H1 (cell line): ENCODE results near the gene CA9.

Source experiments
- CBX5 ChIP-seq: fragments of 300-800, 300-1000 bp; sonication (generic); IDR thresholded peaks from 2 replicates; pipeline ENCODE4 v1.7.1; 2016; ENCODE audit warnings: antibody characterized with exemption, low read length, low read depth
- CREB1 ChIP-seq: IDR thresholded peaks from 2 replicates; pipeline ENCODE4 v1.6.1; 2012; ENCODE audit warnings: inconsistent platforms
- EP300 ChIP-seq, 2 experiments: IDR thresholded peaks; 1 replicate in 1 of 2; 2 replicates in 1 of 2; pipeline ENCODE4 v1.6.1; 2011 to 2012; ENCODE audit warnings: low read depth in 2 of 2, low read length in 2 of 2, mild to moderate bottlenecking in 2 of 2, borderline replicate concordance in 1 of 2, inconsistent platforms in 1 of 2, moderate library complexity in 1 of 2
- EZH2 ChIP-seq: fragments of 200-600 bp; sonication (generic); IDR thresholded peaks from 2 replicates; pipeline ENCODE4 v1.7.1; 2012; ENCODE audit warnings: low read depth, mild to moderate bottlenecking, moderate library complexity, low read length, inconsistent platforms; ENCODE audit not compliant: severe bottlenecking
- GABPA ChIP-seq: IDR thresholded peaks from 2 replicates; pipeline ENCODE4 v1.6.1; 2011; ENCODE audit warnings: mild to moderate bottlenecking, low read length, moderate library complexity, borderline replicate concordance; ENCODE audit not compliant: insufficient read depth
- JUND ChIP-seq: IDR thresholded peaks from 2 replicates; pipeline ENCODE4 v1.6.1; 2011; ENCODE audit warnings: mild to moderate bottlenecking, improper control_type of control experiment, low read length
- POLR2A ChIP-seq, 2 experiments: IDR thresholded peaks; 1 replicate in 1 of 2; 2 replicates in 1 of 2; pipeline ENCODE4 v1.6.1; 2011; ENCODE audit warnings: low read depth in 2 of 2, low read length in 2 of 2, mild to moderate bottlenecking in 2 of 2; ENCODE audit errors: control extremely low read depth in 1 of 2
- POLR2AphosphoS5 ChIP-seq: IDR thresholded peaks from 2 replicates; pipeline ENCODE4 v1.6.1; 2011; ENCODE audit warnings: low read depth, low read length
- TF ChIP-seq, protein P1 (sequence below), 3 experiments: IDR thresholded peaks; 1 replicate in 2 of 3; 2 replicates in 1 of 3; pipeline versions ENCODE4 v1.5.1 to v1.6.1; 2011; ENCODE audit warnings: low read length in 3 of 3, mild to moderate bottlenecking in 3 of 3, inconsistent platforms in 2 of 3, low read depth in 1 of 3, moderate library complexity in 1 of 3; ENCODE audit not compliant: insufficient read depth in 1 of 3; ENCODE audit errors: control extremely low read depth in 1 of 3
- TF ChIP-seq, protein P2 (sequence below): IDR thresholded peaks from 2 replicates; pipeline ENCODE4 v1.6.1; 2012; ENCODE audit warnings: inconsistent platforms
- TF ChIP-seq, protein P3 (sequence below): IDR thresholded peaks from 2 replicates; pipeline ENCODE4 v1.6.1; 2012; ENCODE audit warnings: inconsistent platforms

DNA sequence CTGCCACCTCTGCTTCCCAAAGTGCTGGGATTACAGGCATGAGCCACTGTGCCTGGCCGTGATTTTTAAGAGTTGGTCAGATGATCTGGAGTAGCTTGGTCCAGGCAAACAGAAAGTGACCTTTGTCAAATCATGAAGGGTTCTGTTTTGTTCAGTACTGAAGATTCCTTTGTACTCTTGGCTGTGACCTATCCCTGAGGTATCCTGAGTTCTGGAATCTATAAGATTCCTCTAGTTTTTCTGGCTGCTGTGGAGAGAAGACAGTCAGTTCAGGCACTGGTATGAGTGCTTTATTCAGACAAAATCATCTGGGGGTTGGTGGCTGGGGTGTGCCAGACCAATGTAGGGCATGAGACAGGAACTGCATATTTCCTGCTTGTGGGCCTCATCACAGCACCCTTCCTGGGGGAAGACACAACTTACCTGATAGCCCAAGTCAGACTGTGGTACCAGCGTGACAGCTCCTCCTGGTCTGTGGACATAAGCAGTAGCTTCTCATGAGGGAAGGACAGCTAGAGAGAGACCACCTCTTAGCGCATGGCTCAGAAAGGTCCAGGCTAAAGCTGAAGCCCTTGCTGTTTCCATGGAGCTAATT lies 11.9 kb upstream of the CA9 start:
- TF ChIP-seq, protein P1, sequence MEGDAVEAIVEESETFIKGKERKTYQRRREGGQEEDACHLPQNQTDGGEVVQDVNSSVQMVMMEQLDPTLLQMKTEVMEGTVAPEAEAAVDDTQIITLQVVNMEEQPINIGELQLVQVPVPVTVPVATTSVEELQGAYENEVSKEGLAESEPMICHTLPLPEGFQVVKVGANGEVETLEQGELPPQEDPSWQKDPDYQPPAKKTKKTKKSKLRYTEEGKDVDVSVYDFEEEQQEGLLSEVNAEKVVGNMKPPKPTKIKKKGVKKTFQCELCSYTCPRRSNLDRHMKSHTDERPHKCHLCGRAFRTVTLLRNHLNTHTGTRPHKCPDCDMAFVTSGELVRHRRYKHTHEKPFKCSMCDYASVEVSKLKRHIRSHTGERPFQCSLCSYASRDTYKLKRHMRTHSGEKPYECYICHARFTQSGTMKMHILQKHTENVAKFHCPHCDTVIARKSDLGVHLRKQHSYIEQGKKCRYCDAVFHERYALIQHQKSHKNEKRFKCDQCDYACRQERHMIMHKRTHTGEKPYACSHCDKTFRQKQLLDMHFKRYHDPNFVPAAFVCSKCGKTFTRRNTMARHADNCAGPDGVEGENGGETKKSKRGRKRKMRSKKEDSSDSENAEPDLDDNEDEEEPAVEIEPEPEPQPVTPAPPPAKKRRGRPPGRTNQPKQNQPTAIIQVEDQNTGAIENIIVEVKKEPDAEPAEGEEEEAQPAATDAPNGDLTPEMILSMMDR (IDR thresholded peaks at IDR 0.05; ENCODE audit: control extremely low read depth in 1 of 3, insufficient read depth in 1 of 3, low read depth in 1 of 3, low read length in 3 of 3) = no peak
- TF ChIP-seq, protein P2, sequence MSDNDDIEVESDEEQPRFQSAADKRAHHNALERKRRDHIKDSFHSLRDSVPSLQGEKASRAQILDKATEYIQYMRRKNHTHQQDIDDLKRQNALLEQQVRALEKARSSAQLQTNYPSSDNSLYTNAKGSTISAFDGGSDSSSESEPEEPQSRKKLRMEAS = no peak
- TF ChIP-seq EP300 (IDR thresholded peaks at IDR 0.05; ENCODE audit: borderline replicate concordance in 1 of 2, low read depth in 2 of 2, low read length in 2 of 2) (no peak), CBX5 (no peak), GABPA (no peak), JUND (no peak), POLR2AphosphoS5 (no peak), POLR2A (IDR thresholded peaks at IDR 0.05; ENCODE audit: control extremely low read depth in 1 of 2, low read depth in 2 of 2, low read length in 2 of 2) (no peak), CREB1 (no peak), EZH2 (no peak)
- TF ChIP-seq, protein P3, sequence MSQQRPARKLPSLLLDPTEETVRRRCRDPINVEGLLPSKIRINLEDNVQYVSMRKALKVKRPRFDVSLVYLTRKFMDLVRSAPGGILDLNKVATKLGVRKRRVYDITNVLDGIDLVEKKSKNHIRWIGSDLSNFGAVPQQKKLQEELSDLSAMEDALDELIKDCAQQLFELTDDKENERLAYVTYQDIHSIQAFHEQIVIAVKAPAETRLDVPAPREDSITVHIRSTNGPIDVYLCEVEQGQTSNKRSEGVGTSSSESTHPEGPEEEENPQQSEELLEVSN = no peak
